SK-N-SH (cell line): ENCODE measurements around the gene HACD1. TPM values are rescaled to one million over a fixed set of nuclear protein-coding genes. Genes with fewer than 3 reads are reported as not detected.

ENCODE experiments used
- CTCF ChIA-PET: fragments of 300-600, 350-600 bp; formaldehyde crosslinking; extraction: SDS; loops from one replicate; lab custom pipeline; 2021; lab: Yijun Ruan, JAX
- POLR2A ChIA-PET: fragments of 350-600 bp; sonication (Branson Sonifier 250); formaldehyde crosslinking; extraction: SDS; loops from one replicate; lab custom pipeline; 2020; ENCODE audit warnings: antibody characterized with exemption, inconsistent platforms; lab: Yijun Ruan, JAX
- DNase-seq: peaks from one replicate; pipeline ENCODE4 v3.0.0; 2012
- H2AFZ ChIP-seq: fragments of 200-600 bp; sonication (generic); 2 replicates; pipeline ENCODE4 v1.8.1; 2016; ENCODE audit warnings: antibody characterized with exemption, mild to moderate bottlenecking, low read depth
- H3F3A ChIP-seq: fragments of 200-600 bp; sonication (generic); replicated peaks from 2 replicates; pipeline ENCODE3; 2016; ENCODE audit warnings: antibody characterized with exemption, mild to moderate bottlenecking; ENCODE audit not compliant: insufficient read depth
- H3K27ac ChIP-seq, 2 experiments: fragments of 200-500 bp in 1 of 2; fragments of 200-600 bp in 1 of 2; sonication (Bioruptor generic) in 1 of 2; sonication (generic), shearing (Covaris generic) in 1 of 2; 2 replicates each; pipeline versions ENCODE4 v1.5.1 to v1.6.1; 2014 to 2016; ENCODE audit warnings: low read depth in 2 of 2, inconsistent platforms in 1 of 2, low read length in 1 of 2, mild to moderate bottlenecking in 1 of 2, mixed read lengths in 1 of 2
- H3K27me3 ChIP-seq: fragments of 200-600 bp; sonication (generic), shearing (Covaris generic); 2 replicates; pipeline ENCODE4 v1.6.1; 2016; ENCODE audit warnings: mixed run types; ENCODE audit not compliant: insufficient read depth
- H3K36me3 ChIP-seq, 2 experiments: fragments of 200-500 bp in 1 of 2; fragments of 200-600 bp in 1 of 2; sonication (Bioruptor generic) in 1 of 2; sonication (generic) in 1 of 2; replicated peaks in 1 of 2; 2 replicates each; pipeline versions ENCODE3 to v1.5.1; 2014 to 2016; ENCODE audit warnings: low read length in 1 of 2, mild to moderate bottlenecking in 1 of 2; ENCODE audit not compliant: insufficient read depth in 2 of 2, control insufficient read depth in 1 of 2
- H3K4me1 ChIP-seq, 2 experiments: fragments of 200-500 bp in 1 of 2; fragments of 200-600 bp in 1 of 2; sonication (Bioruptor generic) in 1 of 2; sonication (generic), shearing (Covaris generic) in 1 of 2; 2 replicates each; pipeline versions ENCODE4 v1.5.1 to v1.6.1; 2014 to 2016; ENCODE audit warnings: low read depth in 1 of 2, low read length in 1 of 2, mixed run types in 1 of 2; ENCODE audit not compliant: insufficient read depth in 2 of 2, control insufficient read depth in 1 of 2
- H3K4me2 ChIP-seq: fragments of 200-600 bp; sonication (generic), shearing (Covaris generic); 2 replicates; pipeline ENCODE4 v1.6.1; 2017; ENCODE audit warnings: mixed run types
- H3K4me3 ChIP-seq, 2 experiments: fragments of 200-500 bp in 1 of 2; fragments of 200-600 bp in 1 of 2; sonication (Bioruptor generic) in 1 of 2; sonication (generic), shearing (Covaris generic) in 1 of 2; 2 replicates each; pipeline versions ENCODE4 v1.5.1 to v1.8.1; 2014 to 2016; ENCODE audit warnings: low read depth in 2 of 2, inconsistent platforms in 1 of 2, low read length in 1 of 2, mild to moderate bottlenecking in 1 of 2, mixed read lengths in 1 of 2, moderate library complexity in 1 of 2
- H3K79me2 ChIP-seq: fragments of 200-600 bp; sonication (generic); 2 replicates; pipeline ENCODE4 v1.8.1; 2017; ENCODE audit warnings: mild to moderate bottlenecking; ENCODE audit not compliant: insufficient read depth
- H3K9ac ChIP-seq: fragments of 200-600 bp; sonication (generic); 2 replicates; pipeline ENCODE4 v1.6.1; 2017; ENCODE audit warnings: mixed run types
- H3K9me2 ChIP-seq: fragments of 200-600 bp; sonication (generic); 2 replicates; pipeline ENCODE4 v1.6.1; 2017; ENCODE audit warnings: mixed run types
- H3K9me3 ChIP-seq: fragments of 200-600 bp; sonication (generic); 2 replicates; pipeline ENCODE4 v1.6.1; 2017; ENCODE audit warnings: mixed run types, mild to moderate bottlenecking, moderate library complexity
- H4K20me1 ChIP-seq: fragments of 200-600 bp; sonication (generic); 2 replicates; pipeline ENCODE4 v1.6.1; 2017; ENCODE audit warnings: mild to moderate bottlenecking, mixed run types; ENCODE audit not compliant: insufficient read depth
- CHD2 ChIP-seq: fragments of 150-350 bp; IDR thresholded peaks from 2 replicates; pipeline ENCODE4 v1.6.1; 2018; ENCODE audit warnings: low read length; ENCODE audit not compliant: partially characterized antibody
- ELF1 ChIP-seq: IDR thresholded peaks from 2 replicates; pipeline ENCODE4 v1.4.0; 2012
- FOSL2 ChIP-seq: IDR thresholded peaks from 2 replicates; pipeline ENCODE4 v1.4.0; 2012; ENCODE audit warnings: low read depth, mild to moderate bottlenecking, moderate library complexity, borderline replicate concordance
- GABPA ChIP-seq: IDR thresholded peaks from 2 replicates; pipeline ENCODE4 v1.4.0; 2012; ENCODE audit warnings: low read depth, mild to moderate bottlenecking
- GATA2 ChIP-seq: sonication (generic); formaldehyde crosslinking; IDR thresholded peaks from 2 replicates; pipeline ENCODE4 v1.5.0; 2020; ENCODE audit warnings: mild to moderate bottlenecking, missing genetic modification reagents
- JUND ChIP-seq: IDR thresholded peaks from 2 replicates; pipeline ENCODE4 v1.4.0; 2012
- MEF2A ChIP-seq: IDR thresholded peaks from 2 replicates; pipeline ENCODE4 v1.4.0; 2012; ENCODE audit warnings: low read depth, borderline replicate concordance
- MXI1 ChIP-seq: IDR thresholded peaks from 2 replicates; pipeline ENCODE4 v1.6.1; 2012; ENCODE audit warnings: mild to moderate bottlenecking, low read depth, low read length, improper control_type of control experiment
- NRF1 ChIP-seq: IDR thresholded peaks from 2 replicates; pipeline ENCODE4 v1.6.1; 2012; ENCODE audit warnings: low read depth, mild to moderate bottlenecking, low read length
- RCOR1 ChIP-seq: fragments of 150-350 bp; IDR thresholded peaks from 2 replicates; pipeline ENCODE4 v1.6.1; 2017; ENCODE audit warnings: antibody characterized with exemption, low read length
- RFX5 ChIP-seq: IDR thresholded peaks from 2 replicates; pipeline ENCODE4 v1.6.1; 2012; ENCODE audit warnings: mild to moderate bottlenecking, improper control_type of control experiment, low read length
- RXRA ChIP-seq: IDR thresholded peaks from 2 replicates; pipeline ENCODE4 v1.4.0; 2012; ENCODE audit warnings: low read depth, mild to moderate bottlenecking, borderline replicate concordance
- SMC3 ChIP-seq: IDR thresholded peaks from 2 replicates; pipeline ENCODE4 v1.6.1; 2012; ENCODE audit warnings: low read depth, low read length, improper control_type of control experiment
- TAF1 ChIP-seq: IDR thresholded peaks from 2 replicates; pipeline ENCODE4 v1.6.1; 2012; ENCODE audit warnings: low read depth, mild to moderate bottlenecking, low read length, moderate library complexity, borderline replicate concordance
- TCF12 ChIP-seq: IDR thresholded peaks from 2 replicates; pipeline ENCODE4 v1.4.0; 2012
- TEAD4 ChIP-seq: IDR thresholded peaks from 2 replicates; pipeline ENCODE4 v1.4.0; 2012; ENCODE audit warnings: mild to moderate bottlenecking, borderline replicate concordance; ENCODE audit not compliant: insufficient read depth
- YY1 ChIP-seq: IDR thresholded peaks from 2 replicates; pipeline ENCODE4 v1.4.0; 2012; ENCODE audit warnings: low read depth, mild to moderate bottlenecking
- WGBS: methylation state at CpG from one replicate; pipeline ENCODE4 v1.1.6; 2017; ENCODE audit warnings: low lambda C conversion rate; 5-methylcytosine and 5-hydroxymethylcytosine counted together
- polyA plus RNA-seq, 3 experiments: library from polyadenylated mRNA; depleted of rRNA; stranded (reverse); fragments of >200 nt; gene quantifications; 2 replicates each; pipeline ENCODE4 v1.2.3, GENCODE V29; 2012
- TF ChIP-seq, protein P1 (sequence below): IDR thresholded peaks from 2 replicates; pipeline ENCODE4 v1.4.0; 2012; ENCODE audit warnings: low read depth, borderline replicate concordance
- TF ChIP-seq, protein P2 (sequence below): IDR thresholded peaks from 2 replicates; pipeline ENCODE4 v1.4.0; 2012; ENCODE audit warnings: low read depth
- TF ChIP-seq, protein P3 (sequence below): fragments of 150-350 bp; IDR thresholded peaks from 2 replicates; pipeline ENCODE4 v1.6.1; 2017; ENCODE audit warnings: antibody characterized with exemption, low read length, low read depth, borderline replicate concordance
- TF ChIP-seq, protein P4 (sequence below): IDR thresholded peaks from 2 replicates; pipeline ENCODE4; 2012
- TF ChIP-seq, protein P5 (sequence below): fragments of 200-600 bp; sonication (generic); IDR thresholded peaks from 2 replicates; pipeline ENCODE4 v1.6.1; 2017; ENCODE audit warnings: antibody characterized with exemption, mild to moderate bottlenecking, moderate library complexity

Gene HACD1
- polyA plus RNA-seq, 1 of the 3 experiments (the other 2 are of a cell fraction), result 23.9 TPM

DNA sequence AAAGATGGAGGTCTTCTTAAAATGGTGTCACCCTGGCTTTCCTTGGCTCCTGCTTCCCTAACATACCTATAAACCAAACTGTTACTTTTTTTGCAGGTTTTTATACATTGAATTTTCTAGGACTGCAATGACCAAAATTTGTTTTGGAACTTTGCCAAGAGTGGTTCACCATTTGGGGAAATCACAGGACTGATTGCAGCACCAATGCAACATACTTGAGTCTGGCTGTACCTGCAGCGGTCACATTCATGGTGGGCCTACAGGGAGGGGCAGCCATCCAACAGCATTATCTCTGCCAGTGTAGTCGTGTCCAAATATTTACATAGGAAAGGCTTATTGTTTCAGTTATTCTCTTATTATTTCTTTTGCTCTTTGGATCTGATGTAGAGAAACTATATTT, 69.0 kb downstream of the HACD1 start:
- H3K4me3 ChIP-seq, result no peak overlapping the region
- no peaks in the 10 kb centered on the region for H3K79me2 ChIP-seq
- H3K27me3 ChIP-seq, result no peaks in the 10 kb centered on the region
- H2AFZ ChIP-seq, result no peak overlapping the region
- WGBS, result 89% methylated on average over 2 of the region's 2 CpGs
- no peak for DNase-seq
- no peak overlapping the region for H3K4me2 ChIP-seq
- H3K9me3 ChIP-seq, result no peaks in the 10 kb centered on the region
- no peaks in the 10 kb centered on the region for H3K36me3 ChIP-seq
- H4K20me1 ChIP-seq, result no peaks in the 10 kb centered on the region
- no peak for TF ChIP-seq GATA2 (CRISPR knock-in tag)
- TF ChIP-seq, protein P1, sequence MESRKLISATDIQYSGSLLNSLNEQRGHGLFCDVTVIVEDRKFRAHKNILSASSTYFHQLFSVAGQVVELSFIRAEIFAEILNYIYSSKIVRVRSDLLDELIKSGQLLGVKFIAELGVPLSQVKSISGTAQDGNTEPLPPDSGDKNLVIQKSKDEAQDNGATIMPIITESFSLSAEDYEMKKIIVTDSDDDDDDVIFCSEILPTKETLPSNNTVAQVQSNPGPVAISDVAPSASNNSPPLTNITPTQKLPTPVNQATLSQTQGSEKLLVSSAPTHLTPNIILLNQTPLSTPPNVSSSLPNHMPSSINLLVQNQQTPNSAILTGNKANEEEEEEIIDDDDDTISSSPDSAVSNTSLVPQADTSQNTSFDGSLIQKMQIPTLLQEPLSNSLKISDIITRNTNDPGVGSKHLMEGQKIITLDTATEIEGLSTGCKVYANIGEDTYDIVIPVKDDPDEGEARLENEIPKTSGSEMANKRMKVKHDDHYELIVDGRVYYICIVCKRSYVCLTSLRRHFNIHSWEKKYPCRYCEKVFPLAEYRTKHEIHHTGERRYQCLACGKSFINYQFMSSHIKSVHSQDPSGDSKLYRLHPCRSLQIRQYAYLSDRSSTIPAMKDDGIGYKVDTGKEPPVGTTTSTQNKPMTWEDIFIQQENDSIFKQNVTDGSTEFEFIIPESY, result no peak
- no peak for TF ChIP-seq CHD2
- TF ChIP-seq RXRA, result no peak
- no peak for TF ChIP-seq YY1
- TF ChIP-seq, protein P2, sequence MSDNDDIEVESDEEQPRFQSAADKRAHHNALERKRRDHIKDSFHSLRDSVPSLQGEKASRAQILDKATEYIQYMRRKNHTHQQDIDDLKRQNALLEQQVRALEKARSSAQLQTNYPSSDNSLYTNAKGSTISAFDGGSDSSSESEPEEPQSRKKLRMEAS, result no peak
- TF ChIP-seq GABPA, result no peak
- TF ChIP-seq, protein P3, sequence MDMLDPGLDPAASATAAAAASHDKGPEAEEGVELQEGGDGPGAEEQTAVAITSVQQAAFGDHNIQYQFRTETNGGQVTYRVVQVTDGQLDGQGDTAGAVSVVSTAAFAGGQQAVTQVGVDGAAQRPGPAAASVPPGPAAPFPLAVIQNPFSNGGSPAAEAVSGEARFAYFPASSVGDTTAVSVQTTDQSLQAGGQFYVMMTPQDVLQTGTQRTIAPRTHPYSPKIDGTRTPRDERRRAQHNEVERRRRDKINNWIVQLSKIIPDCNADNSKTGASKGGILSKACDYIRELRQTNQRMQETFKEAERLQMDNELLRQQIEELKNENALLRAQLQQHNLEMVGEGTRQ, result no peak
- TF ChIP-seq TCF12, result no peak
- TF ChIP-seq, all 33 proteins: peak for 0
- H3F3A ChIP-seq, result no peaks in the 10 kb centered on the region
- ChIA-PET CTCF (interaction anchor here (0.6 to 1.2 kb wide), 2 partner anchors 9 to 180 kb away, joined by 3 read pairs; no protein-coding TSS in a partner anchor), POLR2A (no interaction called here)
- no peak overlapping the region for H3K27ac ChIP-seq
- no peaks in the 10 kb centered on the region for H3K9me2 ChIP-seq
- no peak overlapping the region for H3K9ac ChIP-seq
- no peaks in the 10 kb centered on the region for H3K4me1 ChIP-seq

DNA sequence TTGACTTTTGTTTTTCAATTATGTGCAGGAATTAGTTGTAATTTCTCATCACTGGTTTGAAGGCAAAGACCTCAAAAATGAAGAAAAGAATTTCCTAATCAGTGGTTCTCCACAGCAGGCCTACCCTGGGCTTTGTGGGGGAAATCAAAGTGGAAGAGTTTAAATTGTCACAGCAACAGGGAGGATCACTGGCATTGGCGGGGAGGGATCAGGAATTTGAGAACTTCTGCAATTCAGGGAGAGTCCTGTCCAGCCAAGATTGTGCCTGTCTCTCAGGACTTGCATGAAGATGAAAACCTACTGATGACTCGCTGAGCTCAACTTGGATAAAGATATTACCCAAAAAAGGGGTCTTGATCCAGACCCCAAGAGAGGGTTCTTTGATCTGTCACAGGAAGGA, 70.1 kb downstream of the HACD1 start:
- no peaks in the 10 kb centered on the region for H3K36me3 ChIP-seq
- no peak overlapping the region for H3K9ac ChIP-seq
- no peaks in the 10 kb centered on the region for H3K9me2 ChIP-seq
- H3K9me3 ChIP-seq, result no peaks in the 10 kb centered on the region
- H3K4me2 ChIP-seq, result no peak overlapping the region
- WGBS, result 81% methylated on average over 2 of the region's 2 CpGs
- no peak overlapping the region for H3K27ac ChIP-seq
- H3K4me1 ChIP-seq, result no peaks in the 10 kb centered on the region
- H3F3A ChIP-seq, result no peaks in the 10 kb centered on the region
- no peaks in the 10 kb centered on the region for H4K20me1 ChIP-seq
- DNase-seq, result no peak
- ChIA-PET CTCF (no interaction called here), POLR2A (no interaction called here)
- no peaks in the 10 kb centered on the region for H3K79me2 ChIP-seq
- H3K4me3 ChIP-seq, result no peak overlapping the region
- H2AFZ ChIP-seq, result no peak overlapping the region
- no peaks in the 10 kb centered on the region for H3K27me3 ChIP-seq
- TF ChIP-seq RCOR1 (no peak), GATA2 (CRISPR knock-in tag) (no peak), MEF2A (no peak), FOSL2 (no peak), JUND (no peak), MXI1 (no peak), RXRA (no peak), TAF1 (no peak), TEAD4 (no peak), YY1 (no peak), NRF1 (no peak), ELF1 (no peak), SMC3 (no peak), RFX5 (no peak)
- TF ChIP-seq, protein P3, result no peak
- TF ChIP-seq, protein P4, sequence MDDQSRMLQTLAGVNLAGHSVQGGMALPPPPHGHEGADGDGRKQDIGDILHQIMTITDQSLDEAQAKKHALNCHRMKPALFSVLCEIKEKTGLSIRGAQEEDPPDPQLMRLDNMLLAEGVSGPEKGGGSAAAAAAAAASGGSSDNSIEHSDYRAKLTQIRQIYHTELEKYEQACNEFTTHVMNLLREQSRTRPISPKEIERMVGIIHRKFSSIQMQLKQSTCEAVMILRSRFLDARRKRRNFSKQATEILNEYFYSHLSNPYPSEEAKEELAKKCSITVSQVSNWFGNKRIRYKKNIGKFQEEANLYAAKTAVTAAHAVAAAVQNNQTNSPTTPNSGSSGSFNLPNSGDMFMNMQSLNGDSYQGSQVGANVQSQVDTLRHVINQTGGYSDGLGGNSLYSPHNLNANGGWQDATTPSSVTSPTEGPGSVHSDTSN, result no peak
- TF ChIP-seq, protein P5, sequence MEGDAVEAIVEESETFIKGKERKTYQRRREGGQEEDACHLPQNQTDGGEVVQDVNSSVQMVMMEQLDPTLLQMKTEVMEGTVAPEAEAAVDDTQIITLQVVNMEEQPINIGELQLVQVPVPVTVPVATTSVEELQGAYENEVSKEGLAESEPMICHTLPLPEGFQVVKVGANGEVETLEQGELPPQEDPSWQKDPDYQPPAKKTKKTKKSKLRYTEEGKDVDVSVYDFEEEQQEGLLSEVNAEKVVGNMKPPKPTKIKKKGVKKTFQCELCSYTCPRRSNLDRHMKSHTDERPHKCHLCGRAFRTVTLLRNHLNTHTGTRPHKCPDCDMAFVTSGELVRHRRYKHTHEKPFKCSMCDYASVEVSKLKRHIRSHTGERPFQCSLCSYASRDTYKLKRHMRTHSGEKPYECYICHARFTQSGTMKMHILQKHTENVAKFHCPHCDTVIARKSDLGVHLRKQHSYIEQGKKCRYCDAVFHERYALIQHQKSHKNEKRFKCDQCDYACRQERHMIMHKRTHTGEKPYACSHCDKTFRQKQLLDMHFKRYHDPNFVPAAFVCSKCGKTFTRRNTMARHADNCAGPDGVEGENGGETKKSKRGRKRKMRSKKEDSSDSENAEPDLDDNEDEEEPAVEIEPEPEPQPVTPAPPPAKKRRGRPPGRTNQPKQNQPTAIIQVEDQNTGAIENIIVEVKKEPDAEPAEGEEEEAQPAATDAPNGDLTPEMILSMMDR, result no peak
- TF ChIP-seq, protein P2, result no peak
